Panc1 (cell line): Measurements from ENCODE around the gene SGF29.
"Not testable (repeated sequence)": the region's sequence is repeated elsewhere in the genome, so short reads cannot be mapped to it uniquely, and the experiment has no call there.

Source experiments
- POLR2AphosphoS5 ChIP-seq: IDR thresholded peaks from 2 replicates; pipeline ENCODE4 v1.6.1; 2012; ENCODE audit warnings: mild to moderate bottlenecking, low read depth, low read length, moderate library complexity
- SIN3A ChIP-seq: IDR thresholded peaks from 2 replicates; pipeline ENCODE4 v1.6.1; 2012; ENCODE audit warnings: low read depth, mild to moderate bottlenecking, low read length, moderate library complexity, borderline replicate concordance; ENCODE audit not compliant: insufficient read depth
- TCF7L2 ChIP-seq: IDR thresholded peaks from 2 replicates; pipeline ENCODE4 v1.6.1; 2011; ENCODE audit warnings: mild to moderate bottlenecking, low read depth, low read length, inconsistent platforms
- TF ChIP-seq, protein P1 (sequence below): fragments of 450-650 bp; IDR thresholded peaks from 2 replicates; pipeline ENCODE4 v1.5.1; 2017; ENCODE audit warnings: mild to moderate bottlenecking

GRCh38 chr16:28601589-28601988, 47.9 kb downstream of the SGF29 start:
- TF ChIP-seq TCF7L2, POLR2AphosphoS5, SIN3A: not testable (repeated sequence)
- TF ChIP-seq, protein P1, sequence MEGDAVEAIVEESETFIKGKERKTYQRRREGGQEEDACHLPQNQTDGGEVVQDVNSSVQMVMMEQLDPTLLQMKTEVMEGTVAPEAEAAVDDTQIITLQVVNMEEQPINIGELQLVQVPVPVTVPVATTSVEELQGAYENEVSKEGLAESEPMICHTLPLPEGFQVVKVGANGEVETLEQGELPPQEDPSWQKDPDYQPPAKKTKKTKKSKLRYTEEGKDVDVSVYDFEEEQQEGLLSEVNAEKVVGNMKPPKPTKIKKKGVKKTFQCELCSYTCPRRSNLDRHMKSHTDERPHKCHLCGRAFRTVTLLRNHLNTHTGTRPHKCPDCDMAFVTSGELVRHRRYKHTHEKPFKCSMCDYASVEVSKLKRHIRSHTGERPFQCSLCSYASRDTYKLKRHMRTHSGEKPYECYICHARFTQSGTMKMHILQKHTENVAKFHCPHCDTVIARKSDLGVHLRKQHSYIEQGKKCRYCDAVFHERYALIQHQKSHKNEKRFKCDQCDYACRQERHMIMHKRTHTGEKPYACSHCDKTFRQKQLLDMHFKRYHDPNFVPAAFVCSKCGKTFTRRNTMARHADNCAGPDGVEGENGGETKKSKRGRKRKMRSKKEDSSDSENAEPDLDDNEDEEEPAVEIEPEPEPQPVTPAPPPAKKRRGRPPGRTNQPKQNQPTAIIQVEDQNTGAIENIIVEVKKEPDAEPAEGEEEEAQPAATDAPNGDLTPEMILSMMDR = not testable (repeated sequence)
